A549 (cell line): ENCODE data around the gene PGPEP1.

ENCODE experiments used
- BHLHE40 ChIP-seq: IDR thresholded peaks from 2 replicates; pipeline ENCODE4 v1.6.1; 2012; ENCODE audit warnings: low read depth, low read length, inconsistent platforms
- CTCF ChIP-seq: fragments of >200 bp; sonication (Bioruptor Twin); formaldehyde crosslinking; IDR thresholded peaks from 3 replicates; pipeline ENCODE4 v1.5.1; 2016
- EP300 ChIP-seq, 2 experiments: fragments of >200 bp; sonication (Bioruptor Twin); formaldehyde crosslinking; IDR thresholded peaks; 2 replicates in 1 of 2; 3 replicates in 1 of 2; pipeline ENCODE4 v1.6.1; 2016 to 2017
- JUN ChIP-seq, 2 experiments: fragments of >200 bp; sonication (Bioruptor Twin); formaldehyde crosslinking; IDR thresholded peaks; 2 replicates in 1 of 2; 3 replicates in 1 of 2; pipeline ENCODE4 v1.6.1; 2016 to 2017
- NR3C1 ChIP-seq: fragments of >200 bp; sonication (Bioruptor Twin); formaldehyde crosslinking; IDR thresholded peaks from 3 replicates; pipeline ENCODE4 v1.6.1; 2017
- POLR2A ChIP-seq: IDR thresholded peaks from 2 replicates; pipeline ENCODE4 v1.6.1; 2012; ENCODE audit warnings: mild to moderate bottlenecking, low read length
- REST ChIP-seq: fragments of 200-600 bp; sonication (generic); IDR thresholded peaks from 2 replicates; pipeline ENCODE4 v1.6.1; 2016; ENCODE audit warnings: antibody characterized with exemption, mild to moderate bottlenecking, moderate library complexity
- ZC3H11A ChIP-seq: fragments of 450-650 bp; IDR thresholded peaks from 2 replicates; pipeline ENCODE4 v1.6.1; 2014; ENCODE audit warnings: antibody characterized with exemption, mild to moderate bottlenecking
- ZFP36 ChIP-seq: fragments of 450-650 bp; IDR thresholded peaks from 2 replicates; pipeline ENCODE4 v1.6.1; 2014; ENCODE audit warnings: borderline replicate concordance; ENCODE audit not compliant: partially characterized antibody

- TF ChIP-seq BHLHE40 (no peak), CTCF (no peak), ZC3H11A (no peak), REST (peak; percentile 24; the same call in 1 of the 2 replicates), ZFP36 (no peak), NR3C1 (no peak), EP300 (IDR thresholded peaks at IDR 0.05) (no peak), POLR2A (peak; percentile 99), JUN (IDR thresholded peaks at IDR 0.05) (peak; percentile 93 to 99)
Observed at GRCh38 chr19:18385675-18386542, 45.5 kb downstream of the PGPEP1 start, which contains the start of gene GDF15.
